Activated naive CD8-positive, alpha-beta T cell (primary cell): ENCODE measurements around the gene SCRN1.

Experiments used
- H3K27ac Mint-ChIP-seq: one replicate; pipeline ENCODE4 v1.8.0; 2021; ENCODE audit warnings: mixed read lengths
- H3K27me3 Mint-ChIP-seq: one replicate; pipeline ENCODE4 v1.8.0; 2021; ENCODE audit warnings: mixed read lengths
- H3K36me3 Mint-ChIP-seq: one replicate; pipeline ENCODE4 v1.8.0; 2021; ENCODE audit warnings: mixed read lengths
- H3K4me1 Mint-ChIP-seq: one replicate; pipeline ENCODE4 v1.8.0; 2021; ENCODE audit warnings: low read depth, mixed read lengths
- H3K4me3 Mint-ChIP-seq: one replicate; pipeline ENCODE4 v1.8.0; 2021; ENCODE audit warnings: mild to moderate bottlenecking, mixed read lengths
- H3K9me3 Mint-ChIP-seq: one replicate; pipeline ENCODE4 v1.8.0; 2021; ENCODE audit warnings: low read depth, mixed read lengths

SCRN1 gene

DNA sequence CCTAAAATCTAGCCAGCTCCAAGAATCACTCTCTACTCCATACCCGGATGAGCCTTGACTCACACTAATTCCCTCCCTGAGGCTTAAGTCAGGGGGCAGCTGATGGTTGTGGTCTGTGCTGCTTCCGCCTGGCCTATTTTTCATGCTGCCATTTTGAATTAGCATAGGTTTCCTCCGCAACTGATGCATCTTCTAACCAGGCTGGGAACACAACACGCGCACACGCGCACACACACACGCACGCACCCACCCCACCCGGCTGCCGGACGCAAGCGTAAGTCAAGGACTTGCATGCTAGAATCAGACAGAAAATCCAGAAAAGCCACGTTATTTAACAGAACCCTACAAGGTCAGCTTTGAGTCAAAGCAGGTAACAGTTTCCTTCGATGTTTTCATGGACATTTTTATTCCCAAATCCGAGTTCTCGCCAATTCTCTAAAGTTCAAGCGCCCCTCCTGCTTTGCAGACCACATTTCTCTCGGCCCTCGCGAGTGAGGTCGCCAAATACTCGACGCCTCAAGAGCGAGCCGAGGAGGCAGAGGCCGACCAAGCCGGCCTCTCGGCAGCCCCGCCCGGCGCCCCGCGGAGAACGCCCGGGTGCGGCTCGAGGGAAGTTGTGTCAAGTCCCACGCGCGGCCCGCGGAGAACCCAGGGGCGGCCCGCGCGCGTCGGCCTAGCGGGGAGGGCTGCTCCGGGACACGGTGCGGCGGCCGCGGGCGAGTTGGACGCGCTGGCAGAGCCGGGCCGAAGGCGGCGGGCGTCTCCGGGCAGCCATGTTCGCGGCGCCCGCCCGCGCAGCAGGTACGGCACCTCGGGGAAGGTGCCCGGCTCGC is 961 bp downstream of the SCRN1 start:
- Mint-ChIP-seq H3K27ac (peak overlapping the region; percentile 79), H3K4me3 (peak overlapping the region; percentile 85), H3K27me3 (peaks cover 14% of the 10 kb centered on the region), H3K9me3 (no peaks in the 10 kb centered on the region), H3K36me3 (peaks cover 4% of the 10 kb centered on the region), H3K4me1 (peaks cover 15% of the 10 kb centered on the region)

DNA sequence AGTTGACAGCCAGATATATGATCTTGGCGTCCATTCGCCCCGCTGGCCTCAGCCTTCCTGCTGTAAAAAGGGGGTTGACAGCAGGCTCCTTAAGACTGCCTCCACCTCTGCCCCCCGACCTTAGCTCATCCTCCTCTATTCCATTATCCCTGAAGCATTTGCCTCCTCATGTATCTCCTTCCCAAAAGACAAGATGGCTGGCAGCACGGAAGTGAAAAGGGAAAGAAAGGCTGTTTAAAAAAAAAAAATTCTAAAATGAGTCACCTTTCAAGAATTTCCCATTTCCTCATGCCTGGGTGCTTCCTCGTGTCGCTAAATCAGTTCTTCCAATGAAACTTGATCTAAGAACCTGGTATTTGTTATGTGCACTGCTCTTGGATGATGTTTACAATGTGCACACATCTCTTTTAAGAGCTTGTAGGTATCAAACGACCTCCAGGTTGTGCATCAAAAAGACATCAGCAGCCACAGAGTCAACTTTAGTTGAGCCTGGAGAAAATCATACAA is 1.7 kb downstream of the SCRN1 start:
- Mint-ChIP-seq H3K4me3 (peak overlapping the region; percentile 85), H3K27ac (peak overlapping the region; percentile 79), H3K27me3 (peaks cover 14% of the 10 kb centered on the region), H3K36me3 (peaks cover 4% of the 10 kb centered on the region), H3K9me3 (no peaks in the 10 kb centered on the region), H3K4me1 (peaks cover 15% of the 10 kb centered on the region)

DNA sequence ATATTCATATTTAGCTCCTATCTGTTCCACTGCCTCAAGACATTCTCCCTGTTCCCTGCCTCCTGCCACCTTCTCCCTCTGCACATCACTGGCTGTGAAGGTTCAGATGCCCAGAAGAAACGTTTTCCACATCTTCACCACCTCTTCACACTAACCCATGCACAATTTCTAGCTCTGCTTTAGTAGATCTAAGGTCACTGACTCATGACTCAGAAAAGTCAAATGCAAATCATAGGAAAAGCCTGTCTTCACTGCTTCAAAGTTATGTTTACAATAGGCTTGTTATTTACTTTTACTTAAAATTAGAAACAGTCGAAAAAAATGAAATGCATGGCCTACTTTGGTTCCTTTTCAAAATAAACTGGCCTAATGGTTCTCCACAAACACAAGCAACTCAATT is 2.5 kb downstream of the SCRN1 start:
- Mint-ChIP-seq H3K36me3 (no peaks in the 10 kb centered on the region), H3K27ac (no peak overlapping the region), H3K4me3 (no peak overlapping the region), H3K4me1 (peaks cover 15% of the 10 kb centered on the region), H3K27me3 (peaks cover 14% of the 10 kb centered on the region), H3K9me3 (no peaks in the 10 kb centered on the region)

DNA sequence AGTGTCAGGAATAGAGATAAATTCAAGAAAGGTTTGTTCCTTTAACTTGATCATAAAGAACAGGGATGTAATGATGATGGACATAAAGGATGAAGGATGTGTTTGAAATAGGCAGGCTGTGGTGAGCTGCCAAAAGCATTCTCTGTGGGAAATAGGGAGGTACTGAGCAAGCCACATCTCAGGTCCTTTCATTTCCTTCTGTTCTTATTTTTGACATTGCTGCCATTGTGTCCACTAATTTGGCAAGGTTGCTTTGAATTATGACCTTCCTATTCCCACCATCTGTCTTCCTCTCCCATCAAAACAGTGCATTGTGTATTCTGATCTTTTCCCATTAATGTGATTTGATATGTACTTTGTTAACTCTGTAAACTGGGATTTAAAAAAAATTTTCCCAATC is 9.4 kb downstream of the SCRN1 start:
- Mint-ChIP-seq H3K4me3 (no peak overlapping the region), H3K4me1 (no peaks in the 10 kb centered on the region), H3K36me3 (no peaks in the 10 kb centered on the region), H3K9me3 (no peaks in the 10 kb centered on the region), H3K27me3 (no peaks in the 10 kb centered on the region), H3K27ac (no peak overlapping the region)

DNA sequence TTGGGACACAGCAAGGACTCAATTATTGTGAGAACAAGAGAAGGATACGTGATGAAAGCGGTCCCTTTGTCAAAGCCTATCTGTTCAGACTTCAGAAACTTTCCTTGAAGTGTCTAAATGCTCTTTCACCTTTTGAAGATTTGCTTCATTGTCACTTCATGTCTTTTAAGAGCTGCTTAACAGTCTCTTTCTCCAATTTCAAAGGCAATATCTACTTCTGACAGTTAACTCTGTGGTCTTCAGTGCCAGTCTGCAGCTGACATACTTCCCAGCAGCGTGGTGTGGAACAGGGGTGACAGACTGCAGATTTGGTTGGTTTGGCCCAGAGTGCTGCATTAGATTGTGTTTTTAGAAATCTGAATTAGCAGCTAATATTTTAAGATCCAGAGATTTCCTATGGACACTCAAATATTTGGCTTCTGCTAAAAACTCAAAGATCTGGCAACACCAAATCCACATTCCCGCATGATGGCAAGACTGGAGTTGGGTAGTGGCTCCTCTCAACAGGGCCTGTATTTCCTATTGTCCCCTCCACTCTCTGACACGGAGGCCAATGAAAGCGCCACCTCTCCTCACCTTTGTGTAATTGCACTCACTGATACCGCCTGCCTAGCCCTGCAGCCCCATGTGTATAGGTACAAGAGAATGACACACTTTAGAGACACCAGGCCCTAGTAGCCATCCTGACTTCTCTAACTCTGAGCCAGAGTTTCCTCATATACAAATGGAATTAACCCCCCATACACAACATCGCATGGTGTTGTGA is 11.5 kb downstream of the SCRN1 start:
- H3K27ac Mint-ChIP-seq: no peak overlapping the region
- H3K4me1 Mint-ChIP-seq: no peaks in the 10 kb centered on the region
- no peaks in the 10 kb centered on the region for H3K36me3 Mint-ChIP-seq
- no peaks in the 10 kb centered on the region for H3K27me3 Mint-ChIP-seq
- no peaks in the 10 kb centered on the region for H3K9me3 Mint-ChIP-seq
- H3K4me3 Mint-ChIP-seq: no peak overlapping the region

DNA sequence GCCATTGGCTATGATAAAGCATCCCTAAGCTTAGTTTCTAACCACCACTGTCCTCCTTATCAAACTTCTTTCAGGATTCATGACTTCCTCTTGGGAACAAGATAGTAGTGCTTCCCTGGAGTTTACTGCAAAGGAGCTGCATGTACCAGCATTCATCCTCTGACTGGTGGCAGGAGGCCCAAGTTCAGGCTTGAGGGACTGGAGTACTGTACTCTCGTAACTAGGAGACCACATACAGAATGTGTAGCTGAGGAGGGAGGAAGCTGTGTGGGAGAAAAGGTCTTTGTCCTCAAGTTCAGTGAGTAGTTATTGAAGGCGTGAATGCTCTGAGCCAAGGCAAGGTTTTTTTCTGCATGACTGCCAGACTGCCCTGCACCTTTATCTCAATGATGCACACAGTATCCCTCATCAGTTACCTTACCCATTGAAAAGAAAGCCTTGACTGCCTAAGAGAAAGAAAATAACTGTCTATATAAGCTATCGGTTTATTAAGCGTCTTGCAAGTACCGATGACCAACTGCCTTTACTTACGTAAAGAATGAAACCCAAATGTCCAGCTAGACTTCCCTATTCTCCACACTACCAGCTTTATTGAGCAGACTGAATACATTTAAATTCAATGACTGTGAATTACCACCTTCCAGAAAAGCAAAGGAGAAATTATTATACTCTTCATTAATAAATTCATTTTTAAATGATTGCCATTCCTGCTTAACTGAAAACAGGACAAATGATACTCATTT is 12.8 kb downstream of the SCRN1 start:
- Mint-ChIP-seq H3K9me3 (no peaks in the 10 kb centered on the region), H3K4me1 (no peaks in the 10 kb centered on the region), H3K27ac (no peak overlapping the region), H3K27me3 (no peaks in the 10 kb centered on the region), H3K36me3 (no peaks in the 10 kb centered on the region), H3K4me3 (no peak overlapping the region)

DNA sequence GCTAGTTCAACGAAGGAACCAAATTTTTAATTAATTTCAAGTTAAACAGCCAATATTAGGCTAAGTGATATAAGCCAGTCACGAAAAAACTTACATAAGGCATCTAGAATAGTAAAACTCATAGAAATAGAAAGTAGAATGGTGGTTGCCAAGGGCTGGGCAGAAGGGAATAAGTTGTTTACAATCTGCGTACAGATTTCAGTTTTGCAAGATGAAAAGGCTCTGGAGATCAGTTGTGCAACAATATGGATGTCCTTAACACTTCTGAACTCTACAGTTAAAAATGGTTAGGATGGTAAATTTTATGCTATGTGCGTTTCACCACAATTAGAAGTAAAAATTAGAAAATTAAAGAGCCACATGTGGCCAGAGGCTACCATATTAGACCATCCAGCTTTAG is 13.3 kb downstream of the SCRN1 start:
- H3K27me3 Mint-ChIP-seq: no peaks in the 10 kb centered on the region
- H3K4me3 Mint-ChIP-seq: no peak overlapping the region
- no peaks in the 10 kb centered on the region for H3K9me3 Mint-ChIP-seq
- H3K4me1 Mint-ChIP-seq: no peaks in the 10 kb centered on the region
- no peak overlapping the region for H3K27ac Mint-ChIP-seq
- no peaks in the 10 kb centered on the region for H3K36me3 Mint-ChIP-seq

DNA sequence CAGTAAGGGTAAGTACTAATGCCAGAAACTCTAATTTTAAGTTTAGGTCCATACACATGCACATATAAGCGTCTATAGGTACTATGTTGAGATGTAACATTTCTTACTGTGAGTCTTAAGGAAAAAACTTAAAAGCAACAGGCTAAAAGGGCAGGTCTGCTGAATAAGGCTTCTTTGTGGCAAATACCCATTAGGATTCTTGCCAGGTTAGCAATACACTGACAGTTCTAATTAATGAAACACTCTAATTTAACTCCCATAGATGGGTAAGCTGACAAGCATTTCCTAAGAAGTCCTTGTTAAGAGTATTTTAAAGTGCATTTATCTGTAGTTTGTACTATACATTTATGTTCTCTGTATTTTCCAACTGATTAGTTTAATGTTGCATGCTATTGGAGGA is 14.0 kb downstream of the SCRN1 start:
- Mint-ChIP-seq H3K9me3 (no peaks in the 10 kb centered on the region), H3K4me3 (no peak overlapping the region), H3K4me1 (no peaks in the 10 kb centered on the region)

DNA sequence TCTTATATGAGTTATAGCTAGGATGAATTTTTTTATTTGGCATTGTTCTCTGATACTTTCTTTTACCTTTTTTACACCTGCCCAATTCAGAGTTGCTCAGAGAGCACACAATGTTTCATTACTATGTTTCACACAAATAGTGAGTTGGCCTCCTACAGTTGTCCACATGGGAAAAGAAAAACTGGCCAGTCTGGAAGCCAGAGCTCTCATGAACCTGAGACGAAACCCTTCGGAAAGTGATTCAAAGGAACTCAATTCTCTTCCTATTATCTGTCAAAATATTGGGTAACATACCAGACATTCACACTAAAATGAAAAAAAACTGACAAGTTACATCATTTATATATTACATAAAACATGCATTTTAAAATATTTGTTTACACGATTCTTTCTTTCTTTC is 15.3 kb downstream of the SCRN1 start:
- H3K36me3 Mint-ChIP-seq: no peaks in the 10 kb centered on the region
- no peak overlapping the region for H3K4me3 Mint-ChIP-seq
- no peaks in the 10 kb centered on the region for H3K9me3 Mint-ChIP-seq
- peaks cover 3% of the 10 kb centered on the region for H3K27me3 Mint-ChIP-seq
- H3K4me1 Mint-ChIP-seq: peaks cover 11% of the 10 kb centered on the region
- no peak overlapping the region for H3K27ac Mint-ChIP-seq

More for the DNA sequence above, 14.0 kb downstream of the SCRN1 start:
- Mint-ChIP-seq H3K27me3 (no peaks in the 10 kb centered on the region), H3K27ac (no peak overlapping the region), H3K36me3 (no peaks in the 10 kb centered on the region)

DNA sequence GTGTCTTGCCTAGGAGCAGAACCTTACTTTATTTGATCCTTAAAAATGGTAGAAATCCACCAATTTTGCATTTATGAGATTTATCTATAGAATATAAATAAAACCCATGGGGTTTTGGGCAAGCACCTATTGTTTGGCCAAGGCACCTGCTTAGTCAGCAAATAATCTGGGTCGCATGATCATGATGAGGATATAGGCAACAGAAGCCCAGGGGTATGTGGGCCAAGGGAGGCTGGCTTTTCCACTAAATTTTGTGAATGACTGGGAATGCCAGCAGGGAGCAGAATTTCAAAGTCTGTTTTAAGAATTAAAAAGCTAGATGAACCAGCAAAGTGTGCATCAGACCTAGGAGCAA is 17.3 kb downstream of the SCRN1 start:
- Mint-ChIP-seq H3K36me3 (no peaks in the 10 kb centered on the region), H3K27me3 (peaks cover 3% of the 10 kb centered on the region), H3K27ac (no peak overlapping the region), H3K9me3 (no peaks in the 10 kb centered on the region), H3K4me3 (no peak overlapping the region), H3K4me1 (peaks cover 19% of the 10 kb centered on the region)

DNA sequence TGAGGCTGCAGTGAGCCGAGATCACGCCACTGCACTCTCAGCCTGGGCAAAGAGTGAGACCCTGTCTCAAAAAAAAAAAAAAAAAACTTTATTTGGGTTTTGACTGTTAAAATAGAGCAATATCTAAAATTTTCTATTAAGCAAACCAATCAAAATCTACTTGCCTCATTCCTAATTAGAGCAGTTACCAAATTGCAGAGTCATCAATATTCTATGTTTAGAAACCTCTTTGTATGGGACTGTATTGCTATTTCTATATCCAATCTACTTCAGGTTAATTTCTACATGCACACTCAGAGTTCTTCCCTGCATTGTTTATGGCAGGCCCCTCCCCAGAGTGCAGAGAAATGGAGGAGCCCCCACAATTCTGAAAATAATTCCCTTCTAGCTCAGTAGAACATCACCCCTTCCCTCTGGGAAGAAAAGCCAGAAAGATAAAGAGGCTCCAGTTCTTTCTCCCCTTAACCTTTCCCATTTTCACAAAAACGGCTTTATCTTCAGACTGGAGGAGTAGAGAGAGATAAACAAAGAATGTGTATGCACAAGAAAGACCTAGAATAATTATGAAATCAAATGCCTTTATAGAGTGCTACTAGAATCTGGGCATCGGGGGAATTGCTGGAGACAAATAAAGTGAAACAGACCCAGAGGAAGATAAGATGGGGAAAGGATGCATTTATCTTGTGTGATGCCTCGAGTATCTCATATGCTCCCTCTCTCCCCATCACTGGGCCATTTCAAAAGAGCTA is 17.9 kb downstream of the SCRN1 start:
- Mint-ChIP-seq H3K27ac (no peak overlapping the region), H3K4me3 (no peak overlapping the region), H3K4me1 (peaks cover 19% of the 10 kb centered on the region), H3K36me3 (no peaks in the 10 kb centered on the region), H3K9me3 (no peaks in the 10 kb centered on the region), H3K27me3 (peaks cover 3% of the 10 kb centered on the region)

DNA sequence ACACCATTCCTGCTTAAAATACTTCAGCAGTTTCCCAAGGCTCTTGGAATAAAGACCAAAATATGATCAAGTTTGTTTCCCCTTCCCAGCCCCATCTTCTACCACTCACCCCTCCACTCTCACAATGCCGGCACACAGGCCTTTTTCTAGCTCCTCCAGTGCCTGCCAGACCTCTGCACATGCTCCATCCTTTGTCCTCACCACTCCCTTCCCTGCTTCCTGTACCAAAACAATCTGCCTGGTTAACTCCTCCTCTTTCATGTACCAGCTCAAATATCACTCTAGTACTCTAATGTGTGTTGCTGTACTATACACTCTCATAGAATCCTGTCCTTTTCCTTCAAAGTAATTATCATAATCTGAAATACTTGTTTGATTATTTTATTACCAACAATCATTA is 19.4 kb downstream of the SCRN1 start:
- H3K4me3 Mint-ChIP-seq: no peak overlapping the region
- H3K36me3 Mint-ChIP-seq: peaks cover 4% of the 10 kb centered on the region
- H3K9me3 Mint-ChIP-seq: no peaks in the 10 kb centered on the region
- H3K27me3 Mint-ChIP-seq: peaks cover 3% of the 10 kb centered on the region
- H3K4me1 Mint-ChIP-seq: peaks cover 19% of the 10 kb centered on the region
- H3K27ac Mint-ChIP-seq: no peak overlapping the region

DNA sequence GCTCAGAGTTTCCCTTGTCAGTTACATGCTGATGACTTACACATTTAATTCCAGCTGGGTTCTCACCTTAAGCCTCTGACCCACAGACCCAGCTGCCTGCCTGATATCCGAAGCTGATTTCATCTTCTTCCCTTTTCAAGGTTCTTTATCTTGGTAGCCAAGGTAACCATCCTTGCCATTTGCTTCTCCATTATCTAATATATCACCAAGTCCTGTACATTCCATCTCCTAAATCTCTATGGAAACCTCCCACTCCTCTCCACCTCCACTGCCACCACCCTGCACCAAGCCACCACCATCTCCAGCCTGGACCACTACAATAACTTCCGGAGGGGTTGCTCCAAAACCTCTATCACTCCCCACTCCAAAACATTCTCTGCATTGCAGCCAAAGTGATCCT is 19.9 kb downstream of the SCRN1 start:
- H3K36me3 Mint-ChIP-seq: peaks cover 4% of the 10 kb centered on the region
- peaks cover 19% of the 10 kb centered on the region for H3K4me1 Mint-ChIP-seq
- no peaks in the 10 kb centered on the region for H3K9me3 Mint-ChIP-seq
- no peak overlapping the region for H3K27ac Mint-ChIP-seq
- no peak overlapping the region for H3K4me3 Mint-ChIP-seq
- peaks cover 3% of the 10 kb centered on the region for H3K27me3 Mint-ChIP-seq

DNA sequence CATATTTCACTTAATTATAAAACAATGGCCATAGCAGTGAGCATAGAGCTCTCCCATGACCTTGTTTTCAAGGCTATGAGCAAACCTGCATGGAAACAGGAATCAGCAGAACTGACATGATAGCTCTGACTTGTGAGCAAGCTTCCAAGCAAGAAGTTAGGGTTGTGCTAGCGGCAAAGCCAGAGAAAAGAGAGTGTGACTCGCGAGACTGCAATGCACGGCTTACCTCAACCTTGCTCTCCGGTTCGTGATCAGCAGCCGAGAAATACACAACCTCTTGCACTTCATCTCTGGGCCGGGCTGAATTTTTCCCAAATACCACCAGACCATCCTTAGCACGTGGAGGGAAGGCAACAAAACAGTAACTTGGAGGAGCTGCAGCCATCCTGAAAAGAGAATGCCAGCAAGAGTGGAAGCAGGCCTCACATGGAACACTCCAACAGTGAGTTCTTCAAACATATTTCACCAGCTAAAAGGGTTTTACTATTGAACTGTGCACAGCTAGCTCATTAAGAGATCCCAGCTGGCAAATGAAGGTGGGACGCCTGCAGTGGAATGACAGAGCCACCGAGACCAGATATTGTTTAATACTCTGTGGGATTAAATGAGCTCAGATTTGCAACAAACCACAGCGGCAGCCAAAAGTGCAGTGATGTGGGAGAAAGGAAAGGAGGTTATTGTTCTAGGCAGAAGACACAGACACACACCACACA is 20.8 kb downstream of the SCRN1 start:
- Mint-ChIP-seq H3K9me3 (no peaks in the 10 kb centered on the region), H3K27me3 (peaks cover 3% of the 10 kb centered on the region), H3K4me1 (peaks cover 19% of the 10 kb centered on the region), H3K4me3 (no peak overlapping the region), H3K36me3 (peaks cover 6% of the 10 kb centered on the region), H3K27ac (no peak overlapping the region)
